ENCODE measurements around the gene PTPN14. TPM values are rescaled to one million over a fixed set of nuclear protein-coding genes. Genes with fewer than 3 reads are reported as not detected.
A peak's percentile ranks its signal among the peaks of the same experiment; 100 is the strongest.

Gene PTPN14
- polyA plus RNA-seq, 4 donors: 34.1 to 39.7 (median 37.5) TPM

GRCh38 chr1:214349008-214349407 lies 202.4 kb downstream of the PTPN14 start:
- no peak for DNase-seq (ENCODE audit: low read depth in 4 of 4, low spot score in 3 of 4)

GRCh38 chr1:214344897-214345296 lies 206.5 kb downstream of the PTPN14 start:
- no peak for DNase-seq (ENCODE audit: low read depth in 4 of 4, low spot score in 3 of 4)

GRCh38 chr1:214342525-214342924 lies 208.9 kb downstream of the PTPN14 start:
- no peak for DNase-seq (ENCODE audit: low read depth in 4 of 4, low spot score in 3 of 4)

GRCh38 chr1:214341932-214342331 lies 209.5 kb downstream of the PTPN14 start:
- DNase-seq (ENCODE audit: low read depth in 4 of 4, low spot score in 3 of 4): no peak

- DNase-seq (ENCODE audit: low read depth in 4 of 4, low spot score in 3 of 4): no peak
These were observed 209.9 kb downstream of the PTPN14 start for GRCh38 chr1:214341459-214341858.

GRCh38 chr1:214338212-214338611 lies 213.2 kb downstream of the PTPN14 start:
- no peak for DNase-seq (ENCODE audit: low read depth in 4 of 4, low spot score in 3 of 4)

- no peak for DNase-seq (ENCODE audit: low read depth in 4 of 4, low spot score in 3 of 4)
These were observed 213.9 kb downstream of the PTPN14 start for GRCh38 chr1:214337511-214337910.

- no peak for DNase-seq (ENCODE audit: low read depth in 4 of 4, low spot score in 3 of 4)
These were observed 214.4 kb downstream of the PTPN14 start for GRCh38 chr1:214337015-214337414.

GRCh38 chr1:214335567-214335966 lies 215.8 kb downstream of the PTPN14 start:
- DNase-seq (ENCODE audit: low read depth in 4 of 4, low spot score in 3 of 4): no peak

- peak in 1 of 4 donors; percentile 29 for DNase-seq (ENCODE audit: low read depth in 4 of 4, low spot score in 3 of 4)
These were observed 218.2 kb downstream of the PTPN14 start for GRCh38 chr1:214332946-214333798.

GRCh38 chr1:214331827-214332423 lies 219.5 kb downstream of the PTPN14 start:
- DNase-seq (ENCODE audit: low read depth in 4 of 4, low spot score in 3 of 4): no peak

GRCh38 chr1:214331180-214331579 lies 220.2 kb downstream of the PTPN14 start:
- no peak for DNase-seq (ENCODE audit: low read depth in 4 of 4, low spot score in 3 of 4)

- no peak for DNase-seq (ENCODE audit: low read depth in 4 of 4, low spot score in 3 of 4)
These were observed 220.7 kb downstream of the PTPN14 start for GRCh38 chr1:214330715-214331114.

- DNase-seq (ENCODE audit: low read depth in 4 of 4, low spot score in 3 of 4): no peak
These were observed 221.2 kb downstream of the PTPN14 start for GRCh38 chr1:214330222-214330621.

- no peak for DNase-seq (ENCODE audit: low read depth in 4 of 4, low spot score in 3 of 4)
These were observed 221.8 kb downstream of the PTPN14 start for GRCh38 chr1:214329470-214330220.

GRCh38 chr1:214328770-214329469 lies 222.5 kb downstream of the PTPN14 start:
- peak; percentile 58 to 73 (median 69) for DNase-seq (ENCODE audit: low read depth in 4 of 4, low spot score in 3 of 4)

- DNase-seq (ENCODE audit: low read depth in 4 of 4, low spot score in 3 of 4): no peak
These were observed 223.9 kb downstream of the PTPN14 start for GRCh38 chr1:214327514-214327913.

- DNase-seq (ENCODE audit: low read depth in 4 of 4, low spot score in 3 of 4): no peak
These were observed 225.0 kb downstream of the PTPN14 start for GRCh38 chr1:214326406-214326805.

- DNase-seq (ENCODE audit: low read depth in 4 of 4, low spot score in 3 of 4): no peak
These were observed 226.3 kb downstream of the PTPN14 start for GRCh38 chr1:214324896-214325800.
